Vagina (tissue), 2 donors: ENCODE results near the gene NCF4.

Source experiments
- POLR2A ChIP-seq, 2 donors: fragments of 450-650 bp; IDR thresholded peaks; one replicate each; pipeline ENCODE4 v1.6.1; 2017; ENCODE audit warnings: antibody characterized with exemption in 2 of 2, mild to moderate bottlenecking in 2 of 2, moderate library complexity in 2 of 2
- POLR2AphosphoS5 ChIP-seq, 2 donors: sonication (generic); formaldehyde crosslinking; IDR thresholded peaks; one replicate each; pipeline ENCODE4 v1.9.0; 2017; ENCODE audit warnings: antibody characterized with exemption in 2 of 2, mild to moderate bottlenecking in 2 of 2, low read depth in 1 of 2; ENCODE audit not compliant: insufficient read depth in 1 of 2
- TF ChIP-seq, protein P1 (sequence below), 3 experiments: fragments of 450-650 bp in 2 of 3; fragments of 200-600 bp in 1 of 3; sonication (generic) in 1 of 3; IDR thresholded peaks; one replicate each; pipeline ENCODE4 v1.5.1; 2017 to 2019; ENCODE audit warnings: antibody characterized with exemption in 3 of 3, mild to moderate bottlenecking in 2 of 3, moderate library complexity in 2 of 3

DNA sequence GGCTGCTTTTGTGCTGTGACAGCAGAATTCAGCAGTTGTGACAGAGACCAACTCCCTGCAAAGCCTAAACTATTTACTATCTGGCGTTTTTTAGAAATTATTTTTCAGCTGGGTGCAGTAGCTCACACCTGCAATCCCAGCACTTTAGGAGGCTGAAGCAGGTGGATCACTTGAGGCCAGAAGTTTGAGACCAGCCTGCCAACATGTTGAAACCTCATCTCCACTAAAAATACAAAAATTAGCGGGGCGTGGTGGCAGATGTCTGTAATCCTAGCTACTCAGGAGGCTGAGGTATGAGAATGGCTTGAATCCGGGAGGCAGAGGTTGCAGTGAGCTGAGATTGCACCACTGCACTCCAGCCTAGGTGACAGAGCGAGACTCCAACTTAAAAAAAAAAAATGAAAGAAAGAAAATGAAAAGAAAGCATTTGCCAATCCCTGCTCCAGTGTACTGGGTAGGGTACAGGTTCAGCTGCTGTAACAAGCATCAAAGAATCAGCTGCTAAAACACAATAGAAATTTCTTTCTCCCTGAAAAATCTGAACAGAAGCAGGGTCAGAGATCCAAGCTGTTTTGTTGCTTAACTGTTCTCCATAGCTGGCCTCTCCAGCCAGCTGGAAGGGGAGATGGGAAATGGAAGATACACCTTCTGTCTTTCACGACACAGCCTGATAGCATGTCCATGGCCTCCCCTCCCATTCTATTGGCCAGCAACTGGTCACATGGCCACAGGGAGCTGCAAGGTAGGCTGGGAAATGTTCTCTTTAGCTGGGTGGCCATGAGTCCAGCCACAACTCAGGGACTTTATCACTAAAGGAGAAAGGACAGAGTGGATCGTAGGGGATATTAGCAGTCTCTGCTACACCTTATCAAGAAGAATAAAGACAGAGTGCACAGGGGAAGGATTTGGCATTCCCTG, 8.5 kb upstream of the NCF4 start:
- TF ChIP-seq, protein P1, sequence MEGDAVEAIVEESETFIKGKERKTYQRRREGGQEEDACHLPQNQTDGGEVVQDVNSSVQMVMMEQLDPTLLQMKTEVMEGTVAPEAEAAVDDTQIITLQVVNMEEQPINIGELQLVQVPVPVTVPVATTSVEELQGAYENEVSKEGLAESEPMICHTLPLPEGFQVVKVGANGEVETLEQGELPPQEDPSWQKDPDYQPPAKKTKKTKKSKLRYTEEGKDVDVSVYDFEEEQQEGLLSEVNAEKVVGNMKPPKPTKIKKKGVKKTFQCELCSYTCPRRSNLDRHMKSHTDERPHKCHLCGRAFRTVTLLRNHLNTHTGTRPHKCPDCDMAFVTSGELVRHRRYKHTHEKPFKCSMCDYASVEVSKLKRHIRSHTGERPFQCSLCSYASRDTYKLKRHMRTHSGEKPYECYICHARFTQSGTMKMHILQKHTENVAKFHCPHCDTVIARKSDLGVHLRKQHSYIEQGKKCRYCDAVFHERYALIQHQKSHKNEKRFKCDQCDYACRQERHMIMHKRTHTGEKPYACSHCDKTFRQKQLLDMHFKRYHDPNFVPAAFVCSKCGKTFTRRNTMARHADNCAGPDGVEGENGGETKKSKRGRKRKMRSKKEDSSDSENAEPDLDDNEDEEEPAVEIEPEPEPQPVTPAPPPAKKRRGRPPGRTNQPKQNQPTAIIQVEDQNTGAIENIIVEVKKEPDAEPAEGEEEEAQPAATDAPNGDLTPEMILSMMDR (IDR thresholded peaks at IDR 0.05): no peak
- TF ChIP-seq POLR2A (IDR thresholded peaks at IDR 0.05) (no peak), POLR2AphosphoS5 (IDR thresholded peaks at IDR 0.05; ENCODE audit: insufficient read depth in 1 of 2, low read depth in 1 of 2) (no peak)
